ES-I3 (cell line): ENCODE measurements around the gene TMEM128.

Experiments
- H3K36me3 ChIP-seq: 2 replicates; pipeline ENCODE4 v1.6.1; 2013; ENCODE audit warnings: mild to moderate bottlenecking, low read length, control low read depth, moderate library complexity; ENCODE audit not compliant: insufficient read depth
- H3K4me1 ChIP-seq: 2 replicates; pipeline ENCODE4 v1.6.1; 2013; ENCODE audit warnings: mild to moderate bottlenecking, control low read depth, low read length; ENCODE audit not compliant: insufficient read depth
- H3K9ac ChIP-seq: 2 replicates; pipeline ENCODE4 v1.6.1; 2013; ENCODE audit warnings: low read depth, mild to moderate bottlenecking, low read length, moderate library complexity
- H3K9me3 ChIP-seq: 2 replicates; pipeline ENCODE4 v1.6.1; 2013; ENCODE audit warnings: mild to moderate bottlenecking, low read length, moderate library complexity; ENCODE audit not compliant: control insufficient read depth, insufficient read depth

Gene TMEM128, protein sequence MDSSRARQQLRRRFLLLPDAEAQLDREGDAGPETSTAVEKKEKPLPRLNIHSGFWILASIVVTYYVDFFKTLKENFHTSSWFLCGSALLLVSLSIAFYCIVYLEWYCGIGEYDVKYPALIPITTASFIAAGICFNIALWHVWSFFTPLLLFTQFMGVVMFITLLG

DNA sequence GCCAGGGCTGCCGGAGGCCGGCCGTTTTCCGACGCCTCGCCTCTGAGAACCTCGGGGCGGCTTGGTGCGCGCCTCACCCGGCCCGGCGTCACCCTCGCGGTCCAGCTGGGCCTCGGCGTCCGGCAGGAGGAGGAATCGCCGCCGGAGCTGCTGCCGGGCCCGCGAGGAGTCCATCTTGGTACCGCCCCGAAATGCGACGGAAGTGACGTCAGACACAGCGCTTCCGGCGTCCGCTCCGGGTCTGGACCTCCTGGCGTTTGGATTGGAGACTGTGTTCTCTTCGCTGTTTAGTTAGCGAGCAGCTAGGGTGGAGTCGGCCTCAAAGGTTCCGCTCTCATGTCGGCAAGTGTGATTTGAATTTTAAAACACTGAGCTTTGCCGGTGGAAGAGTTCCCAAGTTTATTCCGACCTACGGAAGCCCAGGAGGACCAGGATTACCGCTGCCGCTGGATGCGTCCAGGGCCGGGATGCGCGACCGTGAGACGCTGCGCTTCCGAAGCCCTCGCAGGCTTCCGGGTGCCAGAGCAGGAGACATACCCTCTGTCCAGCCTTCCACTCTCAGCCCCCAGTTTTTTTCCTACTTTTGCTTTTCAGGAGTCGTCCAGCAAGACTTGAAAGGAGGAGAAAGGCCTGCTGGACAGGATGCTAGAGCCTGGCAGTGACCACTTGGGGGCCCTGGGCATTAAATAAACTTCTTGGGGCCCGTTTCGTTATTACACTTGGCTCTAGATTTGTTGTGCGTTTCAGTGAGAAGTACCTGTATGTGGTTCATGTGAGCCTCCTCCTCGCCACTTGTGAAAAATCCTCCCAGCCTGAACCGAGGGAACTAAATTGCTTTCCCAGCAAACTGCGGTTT is at the start of gene TMEM128:
TSS of gene TMEM128 (minus strand) at position 195 of the 856 bp plus-strand sequence. CDS start at position 174, 21 bp downstream.
- Histone ChIP-seq H3K36me3 (peaks cover 4% of the 10 kb centered on the region; the same call in 1 of the 2 replicates), H3K9ac (peak within 1 kb of the TSS; percentile 85), H3K9me3 (no peaks in the 10 kb centered on the region), H3K4me1 (no peaks in the 10 kb centered on the region)

DNA sequence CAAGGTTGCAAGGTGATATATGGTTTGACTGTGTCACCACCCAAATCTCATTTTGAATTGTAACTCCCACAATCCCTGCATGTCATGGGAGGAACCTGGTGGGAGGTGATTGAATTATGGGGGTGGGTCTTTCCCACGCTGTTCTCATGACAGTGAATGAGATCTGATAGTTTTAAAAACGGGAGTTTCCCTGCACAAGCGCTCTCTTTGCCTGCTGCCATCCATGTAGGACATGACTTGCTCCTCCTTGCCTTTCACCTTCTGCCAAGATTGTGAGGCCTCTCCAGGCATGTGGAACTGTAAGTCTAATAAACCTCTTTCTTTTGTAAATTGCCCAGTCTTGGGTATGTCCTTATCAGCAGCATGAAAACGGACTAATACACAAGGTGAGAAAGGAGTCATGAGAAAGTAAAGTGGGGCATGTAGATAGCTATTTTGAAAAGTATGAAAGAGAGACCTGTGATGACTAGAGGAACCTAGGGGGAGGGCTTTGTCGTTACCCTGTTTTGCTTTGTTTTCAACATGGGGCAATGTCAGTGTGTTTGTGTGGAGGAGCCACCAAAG is 48.3 kb upstream of the TMEM128 start:
- no peaks in the 10 kb centered on the region for H3K9me3 ChIP-seq

DNA sequence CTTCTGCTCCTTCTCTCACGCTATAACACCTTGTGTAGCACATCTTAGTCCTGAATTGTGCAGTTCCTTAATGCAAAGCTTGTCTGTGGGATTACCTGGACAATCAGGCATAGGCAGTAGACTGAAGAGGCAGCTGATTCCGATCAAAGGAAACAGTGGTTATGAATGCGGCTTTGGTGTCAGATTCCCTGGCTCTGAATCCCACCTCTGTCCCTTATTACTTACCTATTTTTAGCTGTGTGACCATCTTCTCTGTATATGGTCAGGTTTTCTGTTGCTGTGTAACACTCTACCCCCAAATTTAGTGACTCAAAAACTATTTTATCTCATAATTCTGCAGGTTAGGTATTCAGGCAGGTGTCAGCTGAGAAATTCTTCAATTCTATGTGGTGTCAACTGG is 45.3 kb upstream of the TMEM128 start:
- Histone ChIP-seq H3K9me3 (no peaks in the 10 kb centered on the region), H3K9ac (no peak overlapping the region), H3K4me1 (peaks cover 6% of the 10 kb centered on the region; the same call in 1 of the 2 replicates), H3K36me3 (no peaks in the 10 kb centered on the region)

More for the DNA sequence above, 48.3 kb upstream of the TMEM128 start:
- H3K36me3 ChIP-seq = no peaks in the 10 kb centered on the region
- H3K9ac ChIP-seq = no peak overlapping the region
- H3K4me1 ChIP-seq = no peaks in the 10 kb centered on the region

DNA sequence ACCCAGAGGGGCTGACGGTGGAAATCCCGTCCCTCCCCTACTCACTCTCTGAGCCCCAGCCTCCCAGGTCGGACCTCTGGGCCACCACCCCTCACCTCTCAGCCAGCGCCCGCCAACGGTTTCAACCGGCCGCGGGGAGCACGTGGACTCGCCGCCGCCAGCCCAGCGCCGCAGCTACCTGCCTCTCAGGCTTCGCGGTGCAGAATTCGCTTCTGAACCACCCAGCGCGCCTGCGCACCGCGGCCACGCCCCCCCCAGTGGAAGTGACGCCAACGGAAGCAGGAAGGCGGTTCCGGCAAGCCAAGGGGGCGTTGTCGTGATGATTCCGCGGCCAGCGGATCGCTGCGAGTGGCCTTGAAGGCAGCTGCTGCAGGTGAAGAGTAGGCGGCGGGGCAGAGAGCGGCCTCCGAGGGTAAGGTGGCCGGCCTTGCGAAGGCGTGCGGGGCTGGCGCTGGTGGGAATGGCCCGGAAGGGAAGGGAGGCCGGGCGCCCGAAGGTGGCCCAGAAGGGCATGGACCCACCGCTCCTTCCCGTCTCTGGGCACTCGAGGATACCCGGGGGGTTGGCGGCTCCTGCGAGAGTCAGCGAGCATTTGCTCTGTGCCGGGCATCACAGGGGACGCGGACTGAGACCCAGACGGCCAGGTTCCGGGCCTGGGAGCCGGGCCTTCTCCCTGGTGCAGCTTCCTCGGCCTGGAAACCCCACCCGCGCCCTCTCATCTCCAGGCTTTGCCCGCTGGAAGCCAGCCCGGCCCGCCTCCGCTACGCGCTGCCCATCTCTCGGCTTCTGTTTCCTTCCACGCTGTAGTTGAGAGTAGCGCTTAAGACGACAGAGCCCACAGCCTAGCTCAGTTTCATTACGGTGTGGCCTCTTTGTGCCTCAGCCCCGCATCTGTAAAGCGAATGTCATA is 42.2 kb upstream of the TMEM128 start, which contains the start of the genes LYAR and ZBTB49:
TSS of gene LYAR (minus strand) at position 214 of the 910 bp plus-strand sequence. CDS start 6,412 bp downstream, outside the sequence.
TSS of gene ZBTB49 (plus strand) at position 311 of the 910 bp plus-strand sequence. CDS start 9,695 bp downstream, outside the sequence.
- peaks cover 6% of the 10 kb centered on the region; the same call in 1 of the 2 replicates for H3K4me1 ChIP-seq
- H3K36me3 ChIP-seq = 0 out of 2 replicates have a peak, but pooled peaks cover 9% of the 10 kb centered on the region
- H3K9ac ChIP-seq = peak within 1 kb of the TSS; percentile 99
- no peaks in the 10 kb centered on the region for H3K9me3 ChIP-seq

DNA sequence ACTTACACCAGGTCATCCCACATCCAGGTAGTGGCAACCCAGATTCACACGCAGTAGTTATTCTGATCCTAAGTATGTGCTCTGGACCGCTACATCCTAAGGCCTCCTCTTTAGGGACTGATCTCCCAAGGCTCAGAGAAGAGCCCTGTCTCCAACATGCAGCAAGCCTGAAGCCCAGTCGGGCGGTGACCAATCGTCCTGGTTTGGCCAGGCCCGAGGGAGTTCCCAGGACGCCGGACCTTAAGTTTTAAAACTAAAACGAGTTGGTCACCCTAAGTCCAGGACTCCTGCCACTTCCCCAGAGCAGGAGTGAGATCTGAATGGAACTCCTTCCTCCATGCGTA is 41.5 kb upstream of the TMEM128 start:
- peak overlapping the region; percentile 99 for H3K9ac ChIP-seq
- peaks cover 6% of the 10 kb centered on the region; the same call in 1 of the 2 replicates for H3K4me1 ChIP-seq
- H3K36me3 ChIP-seq = peaks cover 9% of the 10 kb centered on the region; the same call in 1 of the 2 replicates
- H3K9me3 ChIP-seq = no peaks in the 10 kb centered on the region

DNA sequence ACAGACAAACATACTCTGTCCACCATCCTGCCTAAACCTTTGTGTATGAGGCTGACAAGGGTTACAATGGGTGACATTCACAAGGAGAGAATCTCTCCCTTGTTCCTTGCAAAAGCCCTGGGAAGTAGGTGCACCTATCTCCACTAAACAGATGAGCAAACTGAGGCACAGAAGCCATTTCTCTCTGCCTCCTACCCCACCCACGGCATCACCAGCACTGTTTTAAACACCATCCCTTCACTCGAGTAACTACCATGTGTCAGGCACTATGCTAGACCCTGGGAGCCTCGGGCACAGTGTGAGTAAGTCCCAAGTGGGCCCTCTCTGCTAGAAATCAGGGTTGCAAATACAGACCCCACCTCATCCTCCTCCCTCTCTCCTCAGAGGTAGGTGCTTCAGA is 41.0 kb upstream of the TMEM128 start:
- Histone ChIP-seq H3K9ac (peak overlapping the region; percentile 99), H3K36me3 (peaks cover 9% of the 10 kb centered on the region; the same call in 1 of the 2 replicates), H3K9me3 (no peaks in the 10 kb centered on the region), H3K4me1 (peaks cover 6% of the 10 kb centered on the region; the same call in 1 of the 2 replicates)

DNA sequence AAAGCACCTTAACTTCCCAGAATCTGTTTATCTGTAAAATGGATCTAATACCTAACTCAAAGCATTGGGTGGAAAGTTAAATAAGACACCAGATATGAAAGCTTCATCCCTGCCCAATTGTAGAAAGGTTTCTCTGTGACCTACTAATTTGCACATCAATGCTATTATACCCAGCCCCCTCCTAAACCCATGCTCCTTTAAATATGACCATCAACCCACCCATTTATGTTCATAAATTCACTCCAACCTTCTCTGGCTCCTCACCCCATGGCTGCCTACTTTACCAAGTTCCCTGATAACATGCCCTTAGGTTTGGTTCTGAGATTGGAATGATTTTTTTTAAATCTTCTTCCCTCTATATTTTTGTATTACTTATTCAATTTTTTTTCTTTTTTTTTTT is 40.1 kb upstream of the TMEM128 start:
- H3K9me3 ChIP-seq = no peaks in the 10 kb centered on the region
- no peak overlapping the region for H3K9ac ChIP-seq
- H3K36me3 ChIP-seq = peaks cover 14% of the 10 kb centered on the region
- H3K4me1 ChIP-seq = peaks cover 6% of the 10 kb centered on the region; the same call in 1 of the 2 replicates

DNA sequence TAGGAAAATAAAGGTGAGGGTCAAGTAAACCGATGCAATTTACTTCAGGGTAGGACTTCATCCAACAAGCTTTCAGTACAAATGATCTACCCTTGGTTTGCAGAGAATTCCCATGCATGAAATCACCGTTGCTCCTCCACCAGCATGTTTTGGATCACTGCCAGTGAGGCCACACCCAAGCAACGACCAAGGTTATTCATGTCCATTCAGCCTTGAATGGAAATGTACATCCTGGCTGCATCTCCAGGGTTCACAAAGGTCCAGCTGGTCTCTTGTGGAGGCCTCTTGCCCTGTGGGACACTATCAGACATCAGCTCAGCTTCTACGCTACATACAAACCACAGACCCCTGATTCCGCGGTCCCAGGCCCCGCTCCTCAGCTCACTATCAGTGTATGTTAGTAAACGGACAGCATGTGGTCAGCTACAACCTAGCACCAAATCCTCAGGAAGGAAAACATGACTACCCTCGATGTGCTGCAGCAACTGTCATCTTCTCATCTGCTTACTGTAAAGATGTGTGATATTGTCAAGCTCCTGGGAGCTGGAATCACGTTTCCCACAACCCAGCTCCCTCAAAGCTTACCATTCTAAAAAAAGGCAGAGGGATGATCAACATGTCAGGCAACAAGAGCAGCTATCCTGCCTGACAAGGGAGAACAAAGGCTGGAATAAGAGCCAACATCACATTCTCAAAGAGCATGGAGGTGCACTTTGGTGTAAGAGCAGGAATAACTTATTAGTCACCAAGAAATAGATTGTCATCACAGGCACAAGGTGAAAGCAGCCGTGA is 37.0 kb upstream of the TMEM128 start:
- Histone ChIP-seq H3K9ac (no peak overlapping the region), H3K9me3 (no peaks in the 10 kb centered on the region), H3K36me3 (peaks cover 16% of the 10 kb centered on the region), H3K4me1 (peaks cover 6% of the 10 kb centered on the region; the same call in 1 of the 2 replicates)

DNA sequence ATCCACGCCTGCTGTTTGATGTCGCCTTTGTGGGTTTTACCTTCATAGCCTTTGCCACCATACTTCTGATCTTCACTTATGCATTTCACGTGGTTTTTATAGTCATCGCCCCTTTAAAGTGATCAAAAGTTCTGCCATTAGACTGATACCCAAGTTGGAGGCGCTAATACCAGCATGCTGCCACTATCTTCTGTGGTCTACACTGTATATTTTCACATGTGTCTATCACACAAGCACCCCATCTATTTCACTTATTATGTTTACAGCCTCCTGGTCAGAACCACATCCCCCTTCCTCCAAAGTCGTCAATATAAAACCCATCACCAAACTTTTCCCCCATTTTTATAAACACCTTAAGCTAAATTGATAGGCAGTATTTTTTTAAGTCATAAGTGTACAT is 33.8 kb upstream of the TMEM128 start:
- peaks cover 19% of the 10 kb centered on the region for H3K36me3 ChIP-seq
- H3K9me3 ChIP-seq = no peaks in the 10 kb centered on the region
- H3K9ac ChIP-seq = no peak overlapping the region
- H3K4me1 ChIP-seq = no peaks in the 10 kb centered on the region

DNA sequence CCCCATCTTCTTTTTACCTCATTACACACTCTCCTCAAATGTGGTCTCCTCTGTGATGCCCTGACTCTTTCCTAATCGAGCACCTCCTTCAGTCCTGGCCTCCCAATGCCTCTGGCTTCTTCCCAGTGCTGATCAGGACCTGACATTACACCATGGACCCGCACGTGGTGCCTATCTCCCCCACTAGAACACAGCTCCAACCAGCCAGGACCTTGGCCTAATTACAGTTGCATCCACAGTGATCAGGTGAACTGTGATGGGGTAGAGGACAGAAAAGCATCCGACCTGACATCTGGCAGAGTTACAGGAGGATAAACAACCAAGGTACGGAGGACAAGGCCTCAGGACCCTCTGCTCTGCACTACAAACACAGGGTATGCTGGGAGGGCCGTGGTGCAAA is 29.5 kb upstream of the TMEM128 start:
- peaks cover 13% of the 10 kb centered on the region for H3K36me3 ChIP-seq
- H3K9ac ChIP-seq = no peak overlapping the region
- H3K9me3 ChIP-seq = no peaks in the 10 kb centered on the region
- H3K4me1 ChIP-seq = no peaks in the 10 kb centered on the region

DNA sequence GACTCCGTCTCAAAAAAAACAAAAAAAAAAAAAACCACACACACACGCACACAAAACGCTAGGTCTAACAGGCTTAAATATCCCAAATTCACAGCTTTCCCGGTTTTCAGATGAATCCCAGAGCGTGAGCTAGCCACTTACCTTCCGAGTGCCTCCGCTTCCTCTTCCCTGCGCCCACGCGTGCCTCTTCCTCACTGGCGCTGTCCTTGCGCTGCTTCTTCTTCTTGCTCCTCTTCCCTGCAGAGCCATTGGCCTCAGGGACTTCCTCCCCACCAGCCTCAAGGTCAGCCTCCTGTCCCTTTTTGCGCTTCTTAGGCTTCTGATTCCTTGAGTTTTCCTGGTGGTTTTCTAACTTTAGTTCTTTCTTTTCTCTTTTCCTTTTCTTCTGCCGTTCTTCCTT is 26.2 kb upstream of the TMEM128 start:
- Histone ChIP-seq H3K9me3 (no peaks in the 10 kb centered on the region), H3K4me1 (no peaks in the 10 kb centered on the region), H3K36me3 (peaks cover 15% of the 10 kb centered on the region), H3K9ac (no peak overlapping the region)

DNA sequence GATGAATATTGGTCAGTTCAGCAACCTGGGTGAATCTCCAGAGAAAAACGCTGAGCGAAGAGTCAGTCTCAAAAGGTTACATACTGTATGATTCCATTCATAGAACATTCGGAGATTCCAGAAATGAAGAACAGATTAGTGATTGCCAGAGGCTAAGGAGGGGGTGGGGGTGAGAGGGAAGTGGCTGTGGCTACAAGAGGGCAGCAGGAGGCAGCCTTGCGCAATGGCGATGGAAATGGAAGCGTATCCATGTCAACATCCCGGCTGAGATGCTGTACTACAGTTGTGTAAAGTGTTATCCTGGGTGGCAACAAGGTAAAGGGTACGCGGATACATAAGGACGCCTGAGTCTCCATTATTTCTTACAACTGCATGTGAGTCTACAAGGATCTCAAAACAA is 23.9 kb upstream of the TMEM128 start:
- Histone ChIP-seq H3K9me3 (no peaks in the 10 kb centered on the region), H3K9ac (no peak overlapping the region), H3K4me1 (no peaks in the 10 kb centered on the region), H3K36me3 (peaks cover 12% of the 10 kb centered on the region)

DNA sequence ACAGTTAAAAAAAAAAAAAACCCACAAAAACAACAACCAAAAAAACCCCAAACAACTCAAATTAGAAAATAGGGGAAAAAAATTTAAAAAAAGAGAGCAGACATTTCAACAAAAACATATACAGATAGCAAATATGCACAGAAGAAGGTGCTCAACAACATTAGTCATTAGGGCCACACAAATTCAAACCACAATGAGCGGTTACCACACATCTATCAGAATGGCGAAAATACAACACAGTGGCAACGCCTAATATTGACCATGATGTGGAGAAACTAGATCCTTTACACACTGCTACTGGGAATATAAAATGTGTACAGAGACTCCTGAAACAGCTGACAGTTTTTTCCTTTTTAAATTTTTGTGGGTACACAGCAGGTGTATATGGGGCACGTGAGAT is 22.5 kb upstream of the TMEM128 start:
- Histone ChIP-seq H3K9me3 (no peaks in the 10 kb centered on the region), H3K36me3 (peaks cover 12% of the 10 kb centered on the region), H3K9ac (no peak overlapping the region), H3K4me1 (no peaks in the 10 kb centered on the region)
